UCSD-AML1 (cell line): ENCODE measurements around the gene NCOR1.
A peak's percentile ranks its signal among the peaks of the same experiment; 100 is the strongest.
"Not testable (repeated sequence)": the region's sequence is repeated elsewhere in the genome, so short reads cannot be mapped to it uniquely, and the experiment has no call there.

Experiments
- DNase-seq: peaks from one replicate; lab custom pipeline; 2025; ENCODE audit not compliant: unreplicated experiment; lab: John Stamatoyannopoulos, UW

The NCOR1 gene

GRCh38 chr17:16215965-16216316, 607 bp upstream of the NCOR1 start:
- no peak for DNase-seq

- peak; percentile 66 for DNase-seq
Observed at GRCh38 chr17:16215002-16215272, 397 bp downstream of the NCOR1 start.

- no peak for DNase-seq
Observed at GRCh38 chr17:16214190-16215001, 938 bp downstream of the NCOR1 start.

- no peak for DNase-seq
Observed at GRCh38 chr17:16212793-16213192, 2.5 kb downstream of the NCOR1 start.

- no peak for DNase-seq
Observed at GRCh38 chr17:16211590-16211989, 3.7 kb downstream of the NCOR1 start.

GRCh38 chr17:16204763-16205162, 10.6 kb downstream of the NCOR1 start:
- DNase-seq, result not testable (repeated sequence)

GRCh38 chr17:16202554-16203500, 12.5 kb downstream of the NCOR1 start:
- DNase-seq, result not testable (repeated sequence)

- not testable (repeated sequence) for DNase-seq
Observed at GRCh38 chr17:16201693-16202131, 13.6 kb downstream of the NCOR1 start.

- no peak for DNase-seq
Observed at GRCh38 chr17:16199093-16199492, 16.2 kb downstream of the NCOR1 start.

- no peak for DNase-seq
Observed at GRCh38 chr17:16197276-16197675, 18.1 kb downstream of the NCOR1 start.

- not testable (repeated sequence) for DNase-seq
Observed at GRCh38 chr17:16194307-16194835, 21.0 kb downstream of the NCOR1 start.

- DNase-seq, result no peak
Observed at GRCh38 chr17:16191604-16192003, 23.7 kb downstream of the NCOR1 start.

GRCh38 chr17:16190703-16191360, 24.5 kb downstream of the NCOR1 start:
- DNase-seq, result no peak

GRCh38 chr17:16189791-16190348, 25.5 kb downstream of the NCOR1 start:
- DNase-seq, result no peak

- no peak for DNase-seq
Observed at GRCh38 chr17:16187642-16188041, 27.7 kb downstream of the NCOR1 start.

GRCh38 chr17:16181581-16181980, 33.8 kb downstream of the NCOR1 start:
- no peak for DNase-seq

- no peak for DNase-seq
Observed at GRCh38 chr17:16178836-16179235, 36.5 kb downstream of the NCOR1 start.

GRCh38 chr17:16171613-16172012, 43.7 kb downstream of the NCOR1 start:
- no peak for DNase-seq

- not testable (repeated sequence) for DNase-seq
Observed at GRCh38 chr17:16166766-16167165, 48.6 kb downstream of the NCOR1 start.

GRCh38 chr17:16158714-16159113, 56.6 kb downstream of the NCOR1 start:
- no peak for DNase-seq

- DNase-seq, result no peak
Observed at GRCh38 chr17:16155536-16155935, 59.8 kb downstream of the NCOR1 start.
